NCI-H2227 treated with DMSO at 0.1 percent for 48 hours (cell line): ENCODE results near the gene OR6K6.

ENCODE experiments used
- DNase-seq: peaks from one replicate; lab custom pipeline; 2025; lab: John Stamatoyannopoulos, UW

OR6K6 gene, protein sequence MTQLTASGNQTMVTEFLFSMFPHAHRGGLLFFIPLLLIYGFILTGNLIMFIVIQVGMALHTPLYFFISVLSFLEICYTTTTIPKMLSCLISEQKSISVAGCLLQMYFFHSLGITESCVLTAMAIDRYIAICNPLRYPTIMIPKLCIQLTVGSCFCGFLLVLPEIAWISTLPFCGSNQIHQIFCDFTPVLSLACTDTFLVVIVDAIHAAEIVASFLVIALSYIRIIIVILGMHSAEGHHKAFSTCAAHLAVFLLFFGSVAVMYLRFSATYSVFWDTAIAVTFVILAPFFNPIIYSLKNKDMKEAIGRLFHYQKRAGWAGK

DNA sequence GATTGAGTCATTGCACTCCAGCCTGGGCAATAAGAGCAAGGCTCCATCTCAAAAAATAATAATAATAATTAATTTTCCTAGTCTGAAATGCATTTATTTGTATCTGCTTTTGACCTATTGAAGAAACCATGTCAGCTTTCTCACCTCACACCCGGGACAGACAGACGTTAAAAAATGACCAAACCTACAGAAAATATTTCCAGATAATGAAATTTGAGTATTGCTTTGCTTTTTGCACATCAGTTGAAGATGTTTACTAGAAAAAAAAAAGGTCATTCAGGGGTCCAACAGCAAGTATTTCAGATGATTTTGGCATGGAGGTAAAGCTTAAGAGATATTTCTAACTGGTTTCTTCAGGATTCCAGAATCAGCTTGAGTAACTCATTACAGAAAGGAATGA, at the start of gene OR6K6:
Gene OR6K6 (plus strand): TSS at position 301 of the 400 bp plus-strand sequence. CDS start 168 bp downstream, outside the sequence.
- no peak for DNase-seq

DNA sequence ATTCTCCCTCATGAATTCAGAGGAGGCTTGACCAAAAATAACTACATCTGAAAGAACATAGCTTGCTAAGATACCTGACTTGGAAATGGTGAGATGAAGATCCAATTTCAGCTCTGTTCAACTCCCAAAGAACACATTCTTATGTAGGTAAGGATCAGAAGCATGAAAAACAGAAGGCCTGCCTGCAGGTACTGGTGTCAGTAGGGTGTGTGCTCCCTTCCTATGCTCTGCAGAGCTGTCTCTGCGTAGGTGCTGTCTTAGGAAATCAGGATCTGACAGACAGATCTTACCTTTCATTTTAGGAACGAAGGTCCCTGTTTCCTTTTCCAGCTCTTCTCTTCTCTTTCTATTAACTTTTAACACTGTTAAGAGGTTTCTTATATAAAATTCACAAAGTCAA, 48.4 kb upstream of the OR6K6 start:
- DNase-seq = no peak

DNA sequence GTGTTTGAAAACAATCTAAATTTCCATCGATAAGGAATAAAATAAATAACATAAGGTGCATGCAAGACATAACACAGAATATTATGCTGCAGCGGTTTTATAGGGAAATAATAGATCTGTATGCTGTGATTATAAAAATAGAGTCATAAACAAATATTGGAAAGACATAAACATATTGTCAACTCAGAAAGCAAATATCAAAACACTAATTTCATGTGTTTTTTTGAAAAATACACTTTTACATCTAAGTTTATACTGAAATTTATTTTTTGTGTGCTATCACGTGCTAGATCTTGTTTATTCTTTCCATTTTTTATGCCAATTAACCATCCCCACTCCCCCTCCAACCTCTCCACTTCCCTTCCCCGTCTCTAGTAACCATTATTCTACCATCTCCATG, 43.4 kb upstream of the OR6K6 start:
- no peak for DNase-seq

DNA sequence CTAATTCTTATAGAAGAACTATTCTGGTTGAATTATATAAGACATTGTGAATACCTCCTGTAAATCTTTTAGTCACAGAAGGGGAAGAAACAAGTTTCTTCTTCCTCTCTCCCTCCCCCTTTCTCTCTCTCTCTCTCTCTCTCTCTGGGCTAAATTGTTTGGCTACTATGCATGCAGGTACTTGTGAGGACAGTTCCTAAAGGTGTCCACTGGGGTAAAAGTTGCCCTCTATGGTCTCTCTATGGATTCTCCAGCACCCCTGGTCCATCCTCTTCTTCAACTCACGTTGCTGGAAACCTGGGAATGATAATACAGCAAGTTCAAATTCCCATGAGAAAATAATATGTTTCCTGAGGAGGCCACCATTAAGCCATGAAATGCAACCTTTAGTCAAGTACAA, 39.8 kb upstream of the OR6K6 start:
- DNase-seq = no peak

DNA sequence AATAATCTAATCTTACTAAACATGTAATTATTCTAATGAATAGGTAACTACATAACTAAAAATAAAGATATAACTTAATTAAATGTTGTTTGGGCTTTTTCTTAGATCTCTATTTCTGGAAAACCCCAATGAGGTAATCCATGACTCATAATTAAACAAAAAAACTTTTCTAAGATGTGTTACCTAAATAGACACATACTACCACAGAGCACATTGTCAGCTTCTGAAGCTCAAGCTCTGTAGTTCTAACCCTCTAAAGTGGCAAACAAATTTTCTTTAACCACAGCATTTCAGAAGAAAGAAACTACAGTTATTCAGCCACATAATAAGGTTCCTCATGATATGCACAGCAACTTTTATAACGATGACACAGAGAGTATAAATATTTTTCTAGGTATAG, 38.2 kb upstream of the OR6K6 start:
- DNase-seq = no peak

DNA sequence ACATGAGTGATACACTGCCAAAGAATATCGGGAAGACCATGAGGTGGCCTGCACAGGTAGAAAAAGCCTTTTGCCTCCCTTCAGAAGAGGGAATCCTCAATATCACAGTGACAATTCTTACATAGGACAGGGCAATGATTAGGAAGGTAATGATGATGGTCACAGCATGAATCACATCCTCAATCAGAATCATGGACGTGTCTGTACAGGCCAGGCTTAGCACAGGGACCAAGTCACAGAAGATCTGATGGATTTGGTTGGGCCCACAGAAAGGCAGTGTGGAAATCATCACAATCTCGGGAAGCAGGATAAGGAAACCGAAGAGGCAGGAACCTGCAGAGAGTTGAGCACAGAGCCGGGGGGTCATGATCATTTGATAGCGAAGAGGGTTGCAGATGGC, 37.2 kb upstream of the OR6K6 start:
- no peak for DNase-seq

DNA sequence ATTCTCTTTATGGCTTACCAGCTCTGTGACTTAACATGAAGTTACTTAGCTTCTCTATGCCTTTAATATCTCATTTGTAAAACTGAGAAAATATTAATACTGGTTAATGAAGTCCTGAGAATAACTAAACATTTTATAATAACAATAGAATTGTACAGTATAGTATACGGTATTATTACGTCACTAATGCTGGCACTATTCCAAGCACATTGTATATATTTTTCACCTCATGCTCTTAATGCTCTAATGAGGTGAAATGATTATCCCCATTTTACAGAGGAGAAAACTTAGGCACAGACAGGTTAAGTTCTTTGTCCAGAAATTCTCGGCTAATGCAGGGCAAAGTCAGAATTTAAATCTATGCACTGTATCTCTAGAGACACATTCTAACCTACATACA, 34.9 kb upstream of the OR6K6 start:
- DNase-seq = no peak

DNA sequence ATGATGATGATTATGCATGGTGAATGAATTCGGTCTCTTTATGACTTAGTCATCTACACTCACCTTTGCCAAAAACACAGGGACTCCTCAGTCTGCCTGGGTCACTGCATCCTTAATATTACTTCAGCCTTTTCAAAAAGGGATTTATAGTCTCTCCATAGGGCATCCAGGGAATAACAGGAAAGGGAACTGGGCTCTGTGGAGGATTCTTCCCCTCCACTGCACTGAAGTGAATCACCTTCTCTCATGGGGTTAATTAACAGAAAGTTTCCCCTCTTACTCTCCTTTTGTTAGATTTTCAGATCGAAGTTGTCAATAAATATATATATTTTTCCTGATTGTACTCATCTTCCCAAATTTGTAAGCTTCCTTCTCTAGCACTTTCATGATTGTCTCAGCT, 33.9 kb upstream of the OR6K6 start, which contains the start of gene OR6K3:
Gene OR6K3 (minus strand): TSS at position 101 of the 400 bp plus-strand sequence. CDS start 2,605 bp downstream, outside the sequence.
- DNase-seq = no peak

DNA sequence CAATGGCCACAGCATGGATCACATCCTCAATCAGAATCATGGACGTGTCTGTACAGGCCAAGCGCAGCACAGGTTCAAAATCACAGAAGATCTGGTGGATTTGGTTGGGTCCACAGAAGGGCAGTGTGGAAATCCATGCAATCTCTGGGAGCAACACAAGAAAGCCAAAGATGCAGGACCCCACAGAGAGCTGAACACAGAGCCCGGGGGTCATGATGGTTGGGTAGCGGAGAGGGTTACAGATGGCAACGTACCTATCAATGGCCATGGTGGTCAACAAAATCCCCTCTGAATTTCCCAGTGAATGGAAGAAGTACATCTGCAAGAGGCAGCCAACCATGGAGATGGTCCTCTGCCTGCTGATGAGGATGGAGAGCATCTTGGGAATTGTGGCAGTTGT, 30.1 kb upstream of the OR6K6 start:
- no peak for DNase-seq

DNA sequence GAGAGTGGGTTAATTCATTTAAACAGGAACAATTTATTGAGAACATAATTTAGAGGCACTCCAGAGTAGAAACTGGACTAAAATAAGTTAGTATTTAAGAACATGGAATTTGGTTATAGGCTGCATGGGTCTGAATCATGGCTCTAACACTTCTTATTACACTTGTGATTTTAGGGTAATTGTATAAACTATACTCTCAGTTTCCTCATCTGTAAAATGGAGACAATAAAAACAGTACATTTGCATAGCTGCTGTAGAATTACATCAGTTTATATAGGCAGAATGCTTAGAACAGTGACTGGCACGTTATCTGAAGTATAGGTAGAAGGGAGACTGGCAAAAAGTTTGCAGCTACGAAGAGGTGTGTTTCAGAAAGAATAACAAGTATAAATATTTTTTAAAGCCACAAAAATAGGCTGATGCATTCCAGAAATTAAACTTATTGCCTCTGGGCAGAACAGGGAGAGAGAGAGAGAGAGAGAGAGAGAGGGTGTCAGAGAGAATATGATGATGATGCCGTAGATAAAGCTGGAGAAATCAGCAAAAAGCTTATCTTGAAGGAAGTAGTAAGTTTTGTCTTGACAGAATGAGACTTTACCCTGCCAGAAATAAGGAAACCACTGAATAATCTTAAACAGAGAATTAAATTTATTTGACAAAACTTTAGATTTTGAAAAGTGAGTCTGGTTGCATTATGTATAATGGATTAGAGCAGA, 25.9 kb upstream of the OR6K6 start:
- no peak for DNase-seq

DNA sequence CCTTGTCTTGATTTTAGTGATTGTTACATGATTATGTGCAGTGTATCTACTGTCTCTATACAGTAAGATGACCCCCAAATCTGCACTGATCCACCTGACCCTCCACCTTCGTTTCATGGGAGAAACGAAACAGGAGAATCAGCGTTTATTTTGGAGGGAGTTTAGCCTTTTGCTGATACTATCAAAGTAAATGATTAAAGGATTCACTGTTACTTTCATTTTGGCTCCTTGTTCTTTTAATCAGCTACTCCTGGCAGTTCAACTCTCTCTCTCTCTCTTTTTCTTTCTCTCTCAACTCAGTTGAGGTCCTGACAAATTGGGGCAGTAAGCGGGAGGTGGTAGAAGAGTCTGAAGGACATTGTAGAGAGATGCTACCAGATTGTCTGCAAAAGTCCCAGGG, 24.1 kb upstream of the OR6K6 start:
- DNase-seq = no peak

DNA sequence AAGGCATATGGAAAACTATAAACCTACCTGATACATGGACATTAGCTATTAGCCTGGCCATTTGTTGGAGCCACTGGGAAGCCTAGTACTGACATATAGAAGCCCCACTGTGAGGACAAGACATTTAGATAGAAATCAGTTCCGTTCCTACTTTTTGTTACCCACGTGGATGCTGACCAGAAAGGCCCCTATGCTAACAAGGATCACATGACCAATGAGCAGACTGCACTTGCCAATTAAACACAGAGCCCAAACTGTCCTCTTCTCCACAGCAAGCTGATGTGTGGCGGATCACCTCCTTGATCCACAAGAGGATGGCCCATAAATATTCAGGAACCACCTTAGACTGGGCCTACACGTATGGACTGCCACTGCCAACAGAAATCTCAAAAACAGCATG, 22.8 kb upstream of the OR6K6 start:
- DNase-seq = no peak

DNA sequence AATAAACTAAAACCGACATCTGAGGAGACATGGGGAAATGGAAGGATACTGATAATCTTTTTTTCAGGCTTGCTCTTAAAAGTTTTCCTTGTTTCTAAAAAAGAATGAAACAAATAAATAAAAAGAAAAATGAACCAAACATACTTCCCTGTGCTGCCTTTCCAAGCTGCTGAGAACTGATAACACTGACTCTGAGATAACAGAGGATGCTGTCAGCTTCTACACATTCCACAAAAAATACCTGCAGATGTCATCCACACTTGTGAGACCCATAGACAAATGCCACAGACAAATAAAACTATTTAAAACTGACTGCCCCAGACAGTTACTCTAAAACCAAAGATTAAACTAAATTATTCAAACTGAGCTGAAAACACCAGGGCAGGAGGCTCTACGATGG, 22.0 kb upstream of the OR6K6 start:
- no peak for DNase-seq

DNA sequence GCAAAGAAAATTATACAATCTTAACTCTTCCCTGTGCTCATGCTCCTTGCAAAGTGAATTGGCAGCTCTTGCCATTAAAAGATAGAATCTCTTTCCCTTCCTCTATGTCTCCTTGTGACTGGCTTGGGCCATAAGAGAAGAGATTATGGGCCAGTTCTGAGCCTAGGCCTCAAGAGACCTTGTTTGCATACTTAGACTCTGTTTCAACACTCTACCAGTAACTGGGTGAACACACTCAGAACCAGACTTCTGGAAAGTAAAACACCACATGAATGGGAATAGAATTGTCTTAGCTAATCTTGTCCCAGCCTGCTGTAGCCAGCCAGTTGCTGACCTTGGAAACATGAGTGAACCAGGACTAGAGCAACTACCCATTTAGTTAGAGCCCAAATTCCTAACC, 18.7 kb upstream of the OR6K6 start:
- no peak for DNase-seq

DNA sequence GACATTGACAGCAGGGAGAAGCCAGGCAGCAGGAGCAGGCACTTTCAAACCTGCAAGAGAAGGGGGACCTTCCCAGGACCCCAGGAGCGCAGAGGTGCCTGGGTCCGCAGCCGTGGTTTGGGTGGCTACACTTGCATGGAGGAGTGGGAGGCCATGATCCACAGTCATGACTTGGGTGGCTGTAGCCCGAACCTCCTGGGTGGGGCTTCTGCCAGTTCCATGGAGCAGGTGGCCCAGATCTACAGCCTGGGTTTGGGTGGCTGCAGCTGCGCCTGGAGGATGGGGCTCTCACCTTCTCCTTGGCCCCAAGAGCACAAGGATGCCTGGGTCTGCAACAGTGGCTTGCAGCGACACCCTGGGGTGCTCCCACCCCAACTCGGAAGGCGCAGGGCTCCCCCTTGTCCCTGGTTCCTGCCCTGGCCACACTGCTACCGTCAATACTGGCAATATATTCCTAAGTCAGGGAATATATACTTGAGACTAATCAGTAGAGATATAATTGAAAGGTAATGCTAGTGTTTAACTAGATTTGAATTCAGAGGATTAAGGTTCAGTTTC, 2.3 kb upstream of the OR6K6 start:
- DNase-seq = no peak

DNA sequence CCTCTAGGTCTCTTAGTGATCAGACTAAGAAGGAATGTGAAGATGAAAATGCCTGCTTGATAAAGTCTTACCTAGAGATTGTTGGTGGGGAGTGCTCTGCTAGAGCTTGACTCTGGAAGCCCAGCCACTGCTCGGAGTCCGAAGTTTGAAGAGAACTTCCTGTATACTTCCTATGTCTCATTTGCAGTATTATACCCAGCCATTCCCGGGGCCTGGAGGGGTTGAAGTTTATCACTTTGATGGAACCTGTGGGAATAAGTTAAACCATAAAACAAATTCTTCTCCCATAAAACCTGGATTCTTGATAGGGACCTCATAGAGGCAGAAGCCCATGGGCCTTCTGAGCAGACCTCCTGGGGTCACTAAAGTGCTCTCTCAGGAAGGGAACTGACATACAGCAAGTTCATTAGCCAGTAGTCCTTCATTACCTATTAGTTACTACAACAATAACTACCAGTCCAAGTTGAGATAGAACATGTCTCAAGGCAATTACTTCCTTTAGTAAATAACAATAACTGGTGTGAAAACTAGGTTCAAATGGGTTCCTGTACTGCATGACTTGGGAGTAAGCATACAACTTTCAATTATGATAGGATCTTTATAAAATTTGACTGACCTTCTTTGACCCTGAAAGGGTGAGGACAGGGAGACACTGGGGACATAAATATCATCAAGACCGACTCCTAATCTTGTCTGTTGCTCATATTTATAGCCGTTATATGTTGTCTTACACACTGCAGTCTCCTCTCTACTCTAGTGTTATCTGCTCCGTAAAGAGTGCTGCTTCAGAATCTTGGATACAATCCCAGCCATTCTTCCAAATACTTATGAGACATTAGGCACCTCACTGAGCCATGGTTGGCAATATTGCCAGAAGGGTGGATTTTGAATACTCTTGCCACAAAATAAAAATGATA, 17.7 kb downstream of the OR6K6 start, which contains the start of gene OR6N1:
Gene OR6N1 (minus strand): TSS at position 246 of the 917 bp plus-strand sequence. CDS start 5,513 bp downstream, outside the sequence.
- no peak for DNase-seq

DNA sequence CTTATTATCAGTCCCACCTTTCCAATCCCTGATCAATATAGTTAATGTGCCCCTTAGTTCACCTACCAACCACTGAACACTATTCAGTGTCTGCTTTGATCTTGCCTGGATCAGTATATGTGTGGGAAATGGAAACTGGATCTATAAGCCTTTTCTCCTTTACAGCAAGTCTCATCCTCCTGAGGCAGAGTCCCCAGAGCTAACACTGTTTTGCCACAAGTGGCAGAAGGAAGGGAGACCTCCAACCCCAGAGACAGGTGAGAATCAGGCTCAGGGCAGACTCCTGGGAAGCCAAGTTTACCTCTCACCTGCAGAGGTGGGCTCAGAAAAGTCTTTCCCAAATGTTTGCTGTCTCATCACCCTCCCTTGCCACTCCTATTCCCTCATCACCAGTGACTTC, 26.6 kb downstream of the OR6K6 start, which contains the start of gene OR6N2:
Gene OR6N2 (minus strand): TSS at position 101 of the 400 bp plus-strand sequence. CDS start 3,569 bp downstream, outside the sequence.
- no peak for DNase-seq

DNA sequence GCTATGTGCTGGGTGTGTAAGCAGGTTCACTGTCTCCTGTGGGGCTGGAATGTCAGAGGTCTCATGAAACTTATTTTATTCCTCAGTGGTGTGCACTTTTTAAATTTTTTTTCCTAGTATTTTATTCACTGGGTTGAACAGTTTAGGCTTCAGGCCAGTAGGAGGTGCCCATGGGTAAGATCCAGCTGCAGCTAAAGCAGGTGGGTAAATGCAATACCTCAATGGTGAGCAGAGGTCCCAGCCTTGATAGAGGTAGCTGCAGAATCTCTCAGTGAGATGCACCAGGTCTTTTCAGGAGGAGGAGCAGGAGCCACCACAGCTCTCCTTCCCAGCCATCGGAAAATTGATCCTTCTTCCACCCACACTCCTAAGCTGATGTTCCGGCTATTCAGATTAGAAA, 39.1 kb downstream of the OR6K6 start:
- DNase-seq = no peak

DNA sequence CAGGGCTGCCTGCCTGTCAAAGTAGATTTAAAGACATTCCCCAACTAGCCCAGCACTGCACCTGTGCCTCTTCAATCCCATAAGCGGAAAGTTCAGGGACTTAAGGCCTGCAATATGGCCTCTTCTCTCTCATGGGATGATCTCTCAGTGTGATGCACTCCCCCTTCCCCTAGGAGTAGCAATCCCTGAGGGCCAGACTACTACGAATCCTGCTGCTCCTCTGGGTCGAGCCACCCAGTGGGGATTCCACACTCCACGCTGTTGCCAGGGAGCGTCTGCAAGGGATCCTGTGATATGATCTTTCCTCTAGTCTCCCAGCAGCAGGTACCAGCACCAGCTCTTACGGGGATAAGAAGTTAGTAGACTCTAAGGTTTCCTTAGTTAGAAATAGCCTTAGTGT, 39.7 kb downstream of the OR6K6 start:
- DNase-seq = no peak

DNA sequence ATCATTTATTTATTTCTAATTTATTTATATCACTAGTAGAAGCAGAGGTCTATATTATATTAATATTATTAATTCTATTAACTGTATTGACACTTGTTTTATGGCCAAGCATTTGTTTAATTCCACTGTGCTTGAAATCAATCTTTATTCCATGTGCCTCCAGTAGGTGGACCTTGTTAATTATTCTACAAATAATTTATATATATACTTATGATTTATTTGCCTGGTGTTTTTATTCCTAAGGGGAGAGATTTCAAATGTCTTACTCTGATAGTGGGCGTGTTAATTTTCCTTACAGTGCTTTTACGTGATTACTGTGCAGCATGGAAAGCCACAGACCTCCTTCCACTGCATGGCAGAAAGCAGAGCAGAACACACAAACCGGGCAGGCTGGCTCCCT, 44.0 kb downstream of the OR6K6 start:
- no peak for DNase-seq

DNA sequence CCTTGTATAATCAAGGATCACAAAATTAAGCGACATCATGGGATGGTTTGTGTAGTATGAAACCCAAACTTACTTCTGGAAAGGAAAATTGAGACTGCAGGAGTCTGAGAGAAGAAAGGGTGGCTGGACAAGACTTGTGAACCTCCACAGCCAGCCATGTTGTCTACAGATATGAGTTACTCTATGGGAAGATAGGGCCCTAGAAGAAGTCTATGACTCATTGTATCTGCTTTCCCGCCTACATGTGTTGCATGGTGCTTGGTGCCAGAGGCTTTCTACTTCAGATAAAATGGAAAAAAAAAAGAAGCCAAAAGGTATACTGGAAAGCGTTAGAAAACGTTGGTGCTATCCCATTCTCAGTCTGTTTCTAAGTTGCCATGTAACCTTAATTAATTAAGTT, 45.2 kb downstream of the OR6K6 start:
- no peak for DNase-seq

DNA sequence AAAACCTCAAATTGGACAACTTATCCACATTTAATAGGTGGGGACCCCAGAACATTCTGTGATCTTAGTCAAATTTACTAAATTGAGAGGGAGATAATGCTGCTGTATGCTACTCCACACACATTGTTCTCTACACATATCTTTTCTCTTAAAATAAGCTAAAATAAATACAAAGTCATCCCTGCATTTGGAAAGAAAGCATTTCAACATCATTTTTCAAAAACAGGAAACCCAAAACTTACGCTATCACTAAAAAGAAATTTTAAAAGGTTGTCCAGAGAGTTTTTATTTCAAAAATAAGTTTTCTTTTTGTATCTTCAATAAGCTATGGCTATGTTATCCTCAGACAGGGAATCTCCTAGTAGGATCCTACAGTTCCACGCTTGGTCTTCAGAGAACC, 46.0 kb downstream of the OR6K6 start:
- DNase-seq = no peak
